DMS153 (cell line): ENCODE results near the gene CLEC4D.
"Not testable (repeated sequence)": the region's sequence is repeated elsewhere in the genome, so short reads cannot be mapped to it uniquely, and the experiment has no call there.

ENCODE experiments used
- DNase-seq: peaks from one replicate; lab custom pipeline; 2025; lab: John Stamatoyannopoulos, UW

CLEC4D gene

GRCh38 chr12:8537820-8538219 lies 24.5 kb downstream of the CLEC4D start:
- DNase-seq: not testable (repeated sequence)

DNA sequence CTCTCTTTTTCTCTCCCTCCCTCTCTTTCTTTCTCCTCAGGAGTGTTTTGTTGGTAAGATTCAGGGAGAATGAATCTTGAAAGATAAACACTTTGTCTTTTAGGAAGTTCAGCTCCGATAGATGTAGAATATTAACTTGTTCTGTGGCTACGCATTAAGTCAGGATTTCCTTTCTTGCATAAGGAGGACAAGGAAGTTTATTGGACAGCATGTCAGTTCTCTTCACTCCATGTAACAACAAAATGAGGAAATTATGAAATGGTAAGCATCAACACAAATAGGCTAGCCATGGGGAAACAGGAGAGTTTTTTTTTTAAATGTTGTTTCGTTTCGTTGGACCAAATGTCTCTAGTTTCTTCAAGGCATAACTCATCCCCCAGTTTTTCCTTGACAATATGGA lies 27.5 kb downstream of the CLEC4D start, which contains the start of gene CLEC4E:
Gene CLEC4E, minus strand, starts transcription at position 75 of the 400 bp plus-strand sequence. CDS start 108 bp downstream, outside the sequence.
- DNase-seq: not testable (repeated sequence)

DNA sequence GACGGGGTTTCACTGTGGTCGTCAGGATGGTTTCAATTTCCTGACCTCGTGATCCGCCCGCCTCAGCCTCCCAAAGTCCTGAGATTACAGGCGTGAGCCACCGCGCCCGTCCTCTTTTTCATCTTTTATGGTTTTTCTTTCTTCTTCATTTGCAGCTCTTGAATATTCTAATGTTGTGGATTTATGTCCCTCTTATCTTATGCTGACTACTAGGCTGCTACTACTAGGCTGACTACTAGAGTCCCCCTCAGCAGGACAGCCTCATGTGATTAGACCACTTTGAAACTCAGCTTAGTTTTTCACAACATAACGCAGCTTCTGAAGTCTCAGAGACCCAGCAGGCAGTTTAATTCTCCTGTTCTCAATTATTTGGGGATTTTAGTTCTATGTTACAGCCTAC lies 28.3 kb downstream of the CLEC4D start:
- DNase-seq: no peak

DNA sequence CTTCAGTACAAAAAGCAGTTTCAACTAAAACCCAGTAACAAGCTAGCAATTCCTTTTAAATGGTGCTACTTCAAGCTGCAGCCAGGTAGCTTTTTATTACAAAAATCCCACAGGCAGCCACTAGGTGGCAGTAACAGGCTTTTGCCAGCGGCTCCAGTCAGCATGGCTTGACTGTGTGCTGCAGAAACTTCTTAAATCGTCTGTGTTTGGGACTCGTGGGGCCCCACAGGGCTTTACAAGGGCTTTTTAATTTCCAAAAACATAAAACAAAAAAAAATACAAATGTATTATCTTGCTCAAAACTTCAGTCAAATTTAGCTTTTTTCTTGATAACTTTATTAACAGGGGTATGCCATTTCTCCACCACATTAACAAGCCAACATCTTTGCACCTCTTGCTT lies 31.0 kb downstream of the CLEC4D start:
- DNase-seq: peak; percentile 6

DNA sequence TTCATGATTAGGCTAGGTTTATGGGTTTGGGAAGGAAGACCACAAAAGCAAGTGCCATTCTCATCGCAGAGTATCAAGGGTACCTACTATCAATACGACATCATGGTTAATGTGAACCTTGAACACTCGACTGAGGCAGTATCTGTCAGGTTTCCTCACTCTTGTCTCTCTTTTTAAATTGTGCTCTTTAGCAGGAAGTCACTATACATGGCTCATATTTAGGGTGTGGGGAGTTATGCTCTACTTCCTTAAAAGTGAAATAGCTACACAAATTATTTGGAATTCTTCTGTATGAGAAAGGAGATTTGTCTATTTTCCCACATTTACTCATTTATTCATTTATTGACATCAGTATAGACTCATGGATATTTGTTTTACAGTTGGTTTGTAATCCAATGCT lies 33.3 kb downstream of the CLEC4D start:
- DNase-seq: no peak

DNA sequence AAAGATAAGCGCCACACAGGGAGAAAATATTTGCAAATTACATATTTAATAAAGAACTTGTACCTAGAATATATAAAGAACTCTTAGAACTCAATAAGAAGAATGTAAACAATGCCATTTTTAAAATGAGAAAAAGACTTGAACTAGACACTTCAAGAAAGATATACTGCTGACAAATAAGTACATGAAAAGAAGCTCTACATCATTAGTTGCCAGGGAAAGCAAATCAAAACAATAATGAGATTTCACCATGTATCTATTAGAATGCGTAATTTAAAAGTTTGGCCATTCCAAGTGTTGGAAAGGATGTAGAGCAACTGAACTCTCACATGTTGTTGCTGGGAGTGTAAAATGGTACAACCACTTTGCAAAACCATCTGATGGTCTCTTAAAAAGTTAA lies 34.3 kb downstream of the CLEC4D start:
- no peak for DNase-seq

DNA sequence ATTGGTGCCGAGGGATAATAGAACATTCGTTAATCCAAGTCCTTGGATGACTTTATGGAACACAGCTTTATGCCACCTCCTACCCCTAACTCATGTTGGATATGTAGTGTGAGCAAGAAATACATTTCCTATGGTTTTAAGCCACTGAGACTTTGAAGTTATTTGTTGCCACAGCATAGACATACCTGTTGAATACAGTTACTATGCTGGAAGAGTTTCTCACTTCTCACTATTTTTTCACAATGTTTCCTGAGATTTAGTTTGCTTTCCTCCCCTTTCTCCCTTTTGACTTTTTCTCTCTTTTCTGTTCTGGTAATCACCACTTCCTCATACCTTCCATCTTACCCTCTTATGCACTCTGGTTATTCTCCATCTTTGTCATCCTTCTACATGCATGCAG lies 34.9 kb downstream of the CLEC4D start:
- no peak for DNase-seq

DNA sequence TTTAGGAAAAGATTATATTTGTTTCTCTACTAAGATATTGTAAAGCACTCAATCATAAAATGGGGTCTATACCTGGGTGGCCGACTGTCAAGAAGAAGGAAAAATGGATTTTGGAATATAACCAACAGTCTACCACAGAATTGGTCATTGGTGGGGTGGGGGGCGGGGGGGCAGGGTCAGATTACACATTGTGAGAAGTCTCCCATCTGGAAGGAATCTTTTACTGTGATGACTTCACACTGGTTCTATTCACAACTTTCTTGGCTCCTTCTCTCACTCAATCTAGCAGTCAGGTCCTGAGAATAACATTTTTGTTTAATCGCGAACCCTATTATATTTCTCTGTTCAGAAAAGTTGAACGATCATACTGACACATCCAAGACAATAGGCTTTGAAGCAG lies 36.1 kb downstream of the CLEC4D start:
- no peak for DNase-seq

DNA sequence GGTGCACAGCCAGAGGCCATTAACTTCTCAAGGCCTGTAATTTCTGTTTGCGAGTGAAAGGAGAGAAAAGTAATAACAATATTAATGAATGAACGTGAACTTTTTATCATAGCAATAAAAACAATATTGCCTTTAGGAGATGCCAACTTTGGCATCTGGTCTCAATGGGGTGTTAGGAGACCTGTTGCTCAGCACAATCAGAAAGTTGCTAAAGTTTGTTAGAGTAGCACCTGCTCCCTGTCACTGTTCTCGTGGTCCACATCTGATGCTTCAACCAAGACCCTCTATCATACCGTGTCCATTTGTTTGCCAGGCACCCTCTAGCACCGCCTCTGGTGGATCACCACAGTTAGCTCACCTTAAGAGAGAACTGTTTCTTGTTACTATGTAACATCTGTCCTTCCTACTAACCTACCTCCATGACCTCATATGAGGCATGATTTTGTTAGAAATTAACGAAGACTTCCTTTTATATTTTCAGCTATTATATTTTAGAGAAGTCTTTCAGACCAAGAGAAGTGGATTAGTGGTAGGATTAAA lies 39.9 kb downstream of the CLEC4D start:
- DNase-seq: no peak

- DNase-seq: no peak
Observed at GRCh38 chr12:8554451-8555195, 41.3 kb downstream of the CLEC4D start.

DNA sequence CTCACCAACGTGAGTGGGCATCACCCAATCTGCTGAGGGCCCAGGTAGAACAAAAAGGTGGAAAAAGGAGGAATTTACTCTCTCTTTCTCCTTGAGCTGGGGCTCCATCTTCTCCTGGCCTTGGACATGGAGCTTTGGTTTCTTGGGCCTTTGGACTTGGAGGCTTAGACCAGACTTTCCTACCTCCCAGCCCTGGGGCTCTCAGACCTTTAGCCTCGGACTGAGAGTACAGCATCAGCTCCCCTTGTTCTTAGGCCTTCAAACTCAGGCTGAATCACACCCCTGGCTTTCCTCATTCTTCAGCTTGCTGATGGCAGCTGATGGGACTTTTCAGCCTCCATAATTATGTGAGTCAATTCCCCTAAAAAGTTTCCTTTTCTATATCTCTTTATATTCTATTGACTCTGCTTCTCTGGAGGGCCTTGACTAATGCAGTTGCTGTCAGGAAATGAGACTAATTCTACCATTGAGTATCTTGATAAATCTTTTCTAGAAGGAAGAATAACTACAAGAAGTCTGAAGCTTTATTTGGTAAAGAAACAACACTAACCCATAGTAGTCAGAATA lies 43.3 kb downstream of the CLEC4D start:
- no peak for DNase-seq

DNA sequence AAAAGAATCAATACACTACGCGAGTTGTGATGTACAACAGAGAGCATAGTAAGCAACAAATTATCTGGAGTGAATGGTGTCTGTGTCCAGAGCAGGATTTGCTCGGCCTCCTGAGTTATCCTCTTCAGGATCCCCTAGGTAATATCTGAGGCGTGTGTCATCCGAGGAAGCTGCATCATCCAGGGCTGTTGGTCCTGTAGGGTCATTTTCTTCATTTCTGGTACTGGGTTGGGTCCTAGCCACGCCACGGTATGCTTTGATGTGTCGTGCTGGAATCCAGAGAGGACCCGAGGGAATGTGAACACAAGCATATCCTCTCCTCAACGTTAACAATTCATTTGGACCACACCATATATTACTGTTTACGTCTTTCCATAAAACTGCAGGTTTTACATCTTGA lies 46.4 kb downstream of the CLEC4D start:
- DNase-seq: no peak

- DNase-seq: no peak
Observed at GRCh38 chr12:8561011-8561410, 47.7 kb downstream of the CLEC4D start.

DNA sequence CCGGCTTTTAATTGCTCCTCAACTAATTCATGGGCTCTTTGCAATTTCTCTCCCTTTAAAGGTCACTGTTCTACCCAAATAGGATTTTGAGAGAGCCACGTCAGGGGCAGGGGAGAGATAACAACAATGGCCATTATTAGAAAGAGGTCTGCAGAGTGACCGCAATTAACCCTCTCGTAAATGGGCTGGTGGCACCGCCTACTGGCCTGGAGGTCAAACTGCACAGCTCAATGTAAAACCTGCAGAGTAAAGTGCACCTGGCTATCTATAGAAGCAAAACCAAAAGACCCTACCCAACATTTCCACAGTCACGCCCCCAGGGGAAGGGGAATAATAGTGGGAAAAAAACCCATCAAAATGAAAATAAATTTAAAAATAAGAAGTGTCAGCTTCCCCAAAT lies 49.0 kb downstream of the CLEC4D start:
- DNase-seq: no peak

- DNase-seq: no peak
Observed at GRCh38 chr12:8563356-8563755, 50.1 kb downstream of the CLEC4D start.

DNA sequence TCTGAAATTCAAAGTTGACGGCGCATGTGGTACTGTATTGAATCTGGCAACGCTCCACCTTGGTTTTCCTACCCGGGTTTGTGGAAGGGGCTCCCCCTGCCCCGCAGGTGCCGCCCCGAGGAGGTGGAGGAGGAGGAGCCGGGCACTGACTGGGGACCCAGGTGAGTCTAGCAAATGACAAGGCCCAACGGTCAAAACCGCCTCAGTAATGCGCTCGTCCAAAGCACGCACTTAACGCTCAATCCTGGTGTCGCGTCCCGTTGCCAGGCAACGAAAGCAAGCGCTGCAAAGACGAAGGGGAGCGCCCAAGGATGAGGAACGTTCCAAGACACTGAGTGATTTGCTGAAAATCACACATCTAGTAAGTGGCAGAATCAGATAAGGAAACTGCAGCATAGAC lies 51.4 kb downstream of the CLEC4D start:
- DNase-seq: no peak

GRCh38 chr12:8566052-8566451 lies 52.7 kb downstream of the CLEC4D start:
- not testable (repeated sequence) for DNase-seq

DNA sequence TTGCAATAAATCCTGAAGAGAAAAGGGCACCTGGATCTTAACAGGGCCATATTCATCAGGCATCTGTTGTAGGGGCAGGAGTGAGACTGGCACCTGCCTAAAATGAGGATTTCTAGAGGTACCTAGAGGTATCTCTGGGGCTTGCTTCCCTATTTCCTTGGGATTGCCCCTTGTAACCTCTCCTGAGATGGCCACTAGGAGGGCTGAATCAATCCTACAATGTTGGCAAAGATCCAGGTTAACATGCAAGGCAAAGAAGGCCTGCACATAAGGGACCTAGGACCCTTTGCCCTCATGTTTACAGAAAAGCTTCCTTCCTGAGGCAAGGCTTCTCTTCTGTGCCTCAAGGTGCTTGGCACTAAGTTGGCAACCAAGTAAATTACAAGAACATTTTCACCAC lies 53.2 kb downstream of the CLEC4D start:
- no peak for DNase-seq
